OCI-LY1 (cell line): ENCODE measurements around the gene LGALS14.

Source experiments
- H2AFZ ChIP-seq: fragments of 200-600 bp; sonication (generic), shearing (Covaris generic); 2 replicates; pipeline ENCODE4 v1.6.0; 2014; ENCODE audit warnings: antibody characterized with exemption, mild to moderate bottlenecking, low read length
- H3F3A ChIP-seq: fragments of 200-600 bp; sonication (generic), shearing (Covaris generic); 2 replicates; pipeline ENCODE4 v1.6.0; 2014; ENCODE audit warnings: mild to moderate bottlenecking, antibody characterized with exemption, low read length, moderate library complexity; ENCODE audit not compliant: insufficient read depth
- H3K27ac ChIP-seq: fragments of 200-600 bp; sonication (generic); 2 replicates; pipeline ENCODE4 v1.5.1; 2014; ENCODE audit warnings: low read length, mixed run types, mild to moderate bottlenecking, low read depth; ENCODE audit not compliant: poor library complexity, severe bottlenecking
- H3K27me3 ChIP-seq: fragments of 200-600 bp; sonication (generic); 2 replicates; pipeline ENCODE4 v1.6.0; 2014; ENCODE audit warnings: antibody characterized with exemption, mild to moderate bottlenecking, low read length, moderate library complexity; ENCODE audit not compliant: insufficient read depth
- H3K36me3 ChIP-seq: fragments of 200-600 bp; sonication (generic); 2 replicates; pipeline ENCODE4 v1.6.1; 2014; ENCODE audit warnings: mild to moderate bottlenecking, antibody characterized with exemption, low read length, moderate library complexity, mixed read lengths; ENCODE audit not compliant: insufficient read depth
- H3K4me1 ChIP-seq: fragments of 200-600 bp; sonication (generic); 2 replicates; pipeline ENCODE4 v1.5.1; 2014; ENCODE audit warnings: mild to moderate bottlenecking, low read length, moderate library complexity; ENCODE audit not compliant: insufficient read depth, severe bottlenecking
- H3K4me2 ChIP-seq: fragments of 200-600 bp; sonication (generic), shearing (Covaris generic); 2 replicates; pipeline ENCODE4 v1.6.1; 2014; ENCODE audit warnings: low read length
- H3K4me3 ChIP-seq: fragments of 200-600 bp; sonication (generic); 2 replicates; pipeline ENCODE4 v1.5.1; 2014; ENCODE audit warnings: low read length, low read depth, mild to moderate bottlenecking, mixed read lengths; ENCODE audit not compliant: poor library complexity, severe bottlenecking
- H3K79me2 ChIP-seq: fragments of 200-600 bp; shearing (Covaris generic); 2 replicates; pipeline ENCODE4 v1.6.1; 2016; ENCODE audit warnings: mixed run types, low read length, mixed read lengths; ENCODE audit not compliant: insufficient read depth
- H3K9ac ChIP-seq: fragments of 200-600 bp; sonication (generic), shearing (Covaris generic); 2 replicates; pipeline ENCODE4 v1.6.1; 2014; ENCODE audit warnings: mild to moderate bottlenecking, low read length, mixed read lengths
- H3K9me2 ChIP-seq: fragments of 200-600 bp; sonication (generic), shearing (Covaris generic); 2 replicates; pipeline ENCODE4 v1.6.1; 2014; ENCODE audit warnings: low read depth, mild to moderate bottlenecking, low read length, mixed read lengths
- H3K9me3 ChIP-seq: fragments of 200-600 bp; shearing (Covaris generic); 2 replicates; pipeline ENCODE4 v1.6.1; 2014; ENCODE audit warnings: low read length, mixed read lengths
- H4K20me1 ChIP-seq: fragments of 200-600 bp; sonication (generic), shearing (Covaris generic); 2 replicates; pipeline ENCODE4 v1.6.0; 2016; ENCODE audit warnings: mild to moderate bottlenecking, low read length; ENCODE audit not compliant: insufficient read depth
- CTCF ChIP-seq: fragments of 200-600 bp; sonication (generic), shearing (Covaris generic); IDR thresholded peaks from 2 replicates; pipeline ENCODE4 v1.5.1; 2017; ENCODE audit warnings: mild to moderate bottlenecking, antibody characterized with exemption, low read length, moderate library complexity, mixed read lengths
- EZH2 ChIP-seq: fragments of 200-600 bp; sonication (generic), shearing (Covaris generic); IDR thresholded peaks from 2 replicates; pipeline ENCODE4 v1.8.0; 2017; ENCODE audit warnings: borderline replicate concordance, mixed run types, mild to moderate bottlenecking, antibody characterized with exemption, low read length, moderate library complexity, mixed read lengths

LGALS14 gene

GRCh38 chr19:39725995-39726394, 21.7 kb downstream of the LGALS14 start:
- H3K79me2 ChIP-seq, result no peaks in the 10 kb centered on the region
- no peaks in the 10 kb centered on the region for H3K27me3 ChIP-seq
- H3K9me3 ChIP-seq, result no peaks in the 10 kb centered on the region

GRCh38 chr19:39727070-39727800, 23.0 kb downstream of the LGALS14 start:
- H3K4me3 ChIP-seq, result no peak overlapping the region
- H3K4me2 ChIP-seq, result no peak overlapping the region
- H3F3A ChIP-seq, result no peaks in the 10 kb centered on the region
- H3K9me2 ChIP-seq, result no peaks in the 10 kb centered on the region
- H3K36me3 ChIP-seq, result no peaks in the 10 kb centered on the region
- no peaks in the 10 kb centered on the region for H4K20me1 ChIP-seq
- no peaks in the 10 kb centered on the region for H3K79me2 ChIP-seq
- no peak overlapping the region for H3K27ac ChIP-seq
- no peak for TF ChIP-seq CTCF
- no peak for TF ChIP-seq EZH2
- H2AFZ ChIP-seq, result no peak overlapping the region
- no peak overlapping the region for H3K9ac ChIP-seq
- H3K9me3 ChIP-seq, result no peaks in the 10 kb centered on the region
- no peaks in the 10 kb centered on the region for H3K27me3 ChIP-seq
- H3K4me1 ChIP-seq, result no peaks in the 10 kb centered on the region

More at GRCh38 chr19:39725995-39726394, 21.7 kb downstream of the LGALS14 start:
- Histone ChIP-seq H3K4me3 (no peak overlapping the region), H3K4me1 (no peaks in the 10 kb centered on the region), H3K9me2 (no peaks in the 10 kb centered on the region), H2AFZ (no peak overlapping the region), H3K36me3 (no peaks in the 10 kb centered on the region), H3K4me2 (no peak overlapping the region), H3K27ac (no peak overlapping the region), H3F3A (no peaks in the 10 kb centered on the region), H3K9ac (no peak overlapping the region), H4K20me1 (no peaks in the 10 kb centered on the region)
- no peak for TF ChIP-seq EZH2
- TF ChIP-seq CTCF, result no peak

DNA sequence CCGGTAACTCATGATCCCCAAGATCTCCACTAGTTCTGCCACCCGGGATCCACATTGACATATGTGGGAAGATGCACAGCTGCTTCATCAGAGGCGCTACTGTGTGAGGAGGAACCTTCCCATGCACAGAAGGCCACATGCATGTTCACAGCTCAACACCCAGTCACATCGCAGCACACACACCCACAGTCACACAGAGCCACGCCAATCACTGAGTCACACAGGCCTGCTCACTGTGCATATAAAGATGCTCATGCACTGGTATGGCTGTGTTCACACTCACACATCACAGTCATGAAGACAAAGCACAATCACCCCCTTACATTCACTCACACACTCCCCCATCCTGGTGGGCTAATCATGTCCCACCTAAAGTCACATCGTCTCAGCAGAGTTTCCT, 23.8 kb downstream of the LGALS14 start:
- H3F3A ChIP-seq, result no peaks in the 10 kb centered on the region

More for the DNA sequence above, 23.8 kb downstream of the LGALS14 start:
- Histone ChIP-seq H3K79me2 (no peaks in the 10 kb centered on the region), H3K27ac (no peak overlapping the region), H2AFZ (no peak overlapping the region), H3K4me3 (no peak overlapping the region), H4K20me1 (no peaks in the 10 kb centered on the region), H3K9me3 (no peaks in the 10 kb centered on the region), H3K36me3 (no peaks in the 10 kb centered on the region), H3K4me1 (no peaks in the 10 kb centered on the region), H3K9me2 (no peaks in the 10 kb centered on the region), H3K27me3 (no peaks in the 10 kb centered on the region), H3K4me2 (no peak overlapping the region), H3K9ac (no peak overlapping the region)
- no peak for TF ChIP-seq CTCF
- no peak for TF ChIP-seq EZH2
